Lower lobe of right lung (tissue), 2 donors: ENCODE results near the gene SFR1. TPM values are rescaled to one million over a fixed set of nuclear protein-coding genes. Genes with fewer than 3 reads are reported as not detected.
A peak's percentile ranks its signal among the peaks of the same experiment; 100 is the strongest.

Experiments
- ATAC-seq, 2 donors: fragments of 200-7000 bp; cut with Tn5 transposase; one replicate each; pipeline ENCODE4 v1.9.1; 2020 to 2022; ENCODE audit warnings: mild to moderate bottlenecking in 2 of 2, moderate library complexity in 2 of 2
- DNase-seq: peaks from one replicate; pipeline ENCODE4 v3.0.0-alpha.2; 2020
- H3K27ac ChIP-seq: fragments of 200-600 bp; one replicate; pipeline ENCODE4 v1.8.0; 2022
- H3K27me3 ChIP-seq: fragments of 200-600 bp; one replicate; pipeline ENCODE4 v1.8.0; 2022; ENCODE audit warnings: low read depth
- H3K36me3 ChIP-seq: fragments of 200-600 bp; one replicate; pipeline ENCODE4 v1.8.0; 2022; ENCODE audit warnings: mild to moderate bottlenecking
- H3K4me1 ChIP-seq: fragments of 200-600 bp; one replicate; pipeline ENCODE4 v1.8.0; 2022
- H3K4me3 ChIP-seq: fragments of 200-600 bp; one replicate; pipeline ENCODE4 v1.8.0; 2022; ENCODE audit warnings: mild to moderate bottlenecking
- H3K9me3 ChIP-seq: fragments of 200-600 bp; one replicate; pipeline ENCODE4 v1.8.0; 2022
- intact Hi-C: fragments of 100-400 bp; cut with DNase I; formaldehyde crosslinking; loops from one replicate; pipeline ENCODE4 v1.11.0; 2022
- total RNA-seq: library from RNA; stranded (reverse); fragmentation: NEBNext Ultra II Directional; extraction: Animal tissue kit (Norgen Biotek cat#: 25700); gene quantifications from one replicate; pipeline ENCODE4 v1.2.1, GENCODE V29; 2021
- TF ChIP-seq, protein P1 (sequence below): fragments of 200-600 bp; IDR thresholded peaks from one replicate; pipeline ENCODE4 v1.8.0; 2022; ENCODE audit warnings: antibody characterized with exemption, mild to moderate bottlenecking
- donor health status: DM: no; HTN: yes; CAD: no; lungs with severe emphysema.

The SFR1 gene
- total RNA-seq, 1 donor from 2014 or later: 7.4 TPM

DNA sequence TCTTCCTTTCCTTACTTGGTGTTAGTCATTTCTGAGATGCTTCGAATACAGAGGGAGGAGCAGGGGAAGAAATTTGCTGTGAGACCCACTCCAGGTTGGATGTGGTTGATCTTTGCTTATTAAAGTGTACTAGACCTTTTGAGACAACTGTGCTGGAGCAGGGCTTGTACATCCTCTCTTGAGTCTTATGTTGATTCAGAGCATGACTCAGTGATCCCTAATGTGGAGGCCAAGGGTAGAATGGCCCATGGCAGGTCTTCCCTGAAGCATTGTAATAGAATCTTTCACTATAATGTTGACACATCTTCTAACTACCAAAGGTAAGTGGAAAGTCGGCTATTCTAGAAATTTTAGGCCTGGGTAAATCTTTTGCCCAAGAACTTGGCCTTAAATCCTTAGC, 17.0 kb upstream of the SFR1 start:
- TF ChIP-seq, protein P1, sequence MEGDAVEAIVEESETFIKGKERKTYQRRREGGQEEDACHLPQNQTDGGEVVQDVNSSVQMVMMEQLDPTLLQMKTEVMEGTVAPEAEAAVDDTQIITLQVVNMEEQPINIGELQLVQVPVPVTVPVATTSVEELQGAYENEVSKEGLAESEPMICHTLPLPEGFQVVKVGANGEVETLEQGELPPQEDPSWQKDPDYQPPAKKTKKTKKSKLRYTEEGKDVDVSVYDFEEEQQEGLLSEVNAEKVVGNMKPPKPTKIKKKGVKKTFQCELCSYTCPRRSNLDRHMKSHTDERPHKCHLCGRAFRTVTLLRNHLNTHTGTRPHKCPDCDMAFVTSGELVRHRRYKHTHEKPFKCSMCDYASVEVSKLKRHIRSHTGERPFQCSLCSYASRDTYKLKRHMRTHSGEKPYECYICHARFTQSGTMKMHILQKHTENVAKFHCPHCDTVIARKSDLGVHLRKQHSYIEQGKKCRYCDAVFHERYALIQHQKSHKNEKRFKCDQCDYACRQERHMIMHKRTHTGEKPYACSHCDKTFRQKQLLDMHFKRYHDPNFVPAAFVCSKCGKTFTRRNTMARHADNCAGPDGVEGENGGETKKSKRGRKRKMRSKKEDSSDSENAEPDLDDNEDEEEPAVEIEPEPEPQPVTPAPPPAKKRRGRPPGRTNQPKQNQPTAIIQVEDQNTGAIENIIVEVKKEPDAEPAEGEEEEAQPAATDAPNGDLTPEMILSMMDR: no peak
- no peaks in the 10 kb centered on the region for H3K4me1 ChIP-seq
- no peak overlapping the region for H3K4me3 ChIP-seq
- no peaks in the 10 kb centered on the region for H3K27me3 ChIP-seq
- no peaks in the 10 kb centered on the region for H3K36me3 ChIP-seq
- DNase-seq (no peak), ATAC-seq (no peak)
- no peak overlapping the region for H3K27ac ChIP-seq
- intact Hi-C loops: no loop called here
- no peaks in the 10 kb centered on the region for H3K9me3 ChIP-seq

DNA sequence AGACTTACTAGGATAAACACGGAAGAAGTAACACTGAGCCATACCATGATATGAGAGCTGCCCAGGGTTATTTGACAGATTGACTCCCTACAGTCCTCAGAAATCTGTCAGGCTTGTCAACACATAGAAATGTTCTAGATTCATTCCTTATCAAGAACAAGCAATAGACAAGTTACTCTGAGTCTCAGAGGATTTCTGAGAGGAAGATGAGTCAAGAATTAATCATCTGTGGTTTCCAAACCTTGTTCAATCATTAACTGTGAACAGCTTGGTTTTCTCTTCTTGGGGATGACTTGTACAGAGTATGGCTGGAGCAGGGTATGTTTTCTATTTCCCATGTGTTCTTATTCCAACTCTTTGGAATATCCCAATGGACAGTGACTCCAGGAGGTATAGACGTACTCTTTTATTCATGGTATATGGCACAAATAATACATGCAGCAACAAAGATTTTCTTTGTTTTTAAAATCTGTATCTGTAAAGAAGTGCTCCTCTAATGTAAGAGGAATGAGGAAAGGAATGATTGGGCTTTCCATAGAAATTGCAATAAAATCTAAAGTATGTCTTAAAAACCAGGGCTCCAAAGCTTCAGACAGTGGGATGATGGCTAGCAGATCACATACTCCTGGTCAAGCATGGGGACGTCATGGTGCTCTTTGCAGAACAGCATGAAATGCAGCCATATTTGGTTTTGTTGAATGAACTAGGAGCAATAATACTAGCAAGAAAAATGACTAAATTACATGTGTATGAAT, 11.9 kb upstream of the SFR1 start:
- Histone ChIP-seq H3K4me3 (no peak overlapping the region), H3K36me3 (no peaks in the 10 kb centered on the region), H3K4me1 (peaks cover 5% of the 10 kb centered on the region), H3K27ac (no peak overlapping the region), H3K9me3 (no peaks in the 10 kb centered on the region), H3K27me3 (no peaks in the 10 kb centered on the region)
- TF ChIP-seq, protein P1: no peak
- intact Hi-C loops: no loop called here
- DNase-seq (no peak), ATAC-seq (no peak)

DNA sequence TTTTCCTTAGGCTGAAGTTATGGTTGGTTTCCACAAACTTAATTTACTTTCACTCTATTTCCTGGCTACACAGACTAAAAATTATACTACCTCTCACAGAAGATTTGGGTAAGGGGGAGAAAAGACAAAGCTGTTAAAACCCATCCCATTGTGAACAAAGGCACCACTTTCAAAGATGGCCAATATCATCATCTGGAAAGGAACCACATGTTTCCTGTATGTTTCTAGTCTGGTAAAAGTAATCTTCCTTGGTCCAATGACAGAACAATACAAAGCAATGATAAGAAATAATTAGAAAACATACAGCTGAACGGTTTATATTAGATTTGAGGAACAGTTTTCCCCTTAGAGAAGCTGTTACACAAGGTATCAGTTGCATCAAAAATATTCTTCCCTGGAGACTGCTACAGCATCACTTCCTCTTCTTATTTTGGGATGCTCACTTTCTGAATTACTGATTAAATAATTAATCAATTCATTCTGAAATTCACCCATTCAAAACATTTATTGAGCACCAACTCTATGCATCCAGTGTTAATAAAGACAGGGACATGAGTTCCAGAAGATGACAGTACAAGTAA, 8.5 kb upstream of the SFR1 start:
- H3K36me3 ChIP-seq: no peaks in the 10 kb centered on the region
- H3K4me1 ChIP-seq: peaks cover 9% of the 10 kb centered on the region
- DNase-seq (no peak), ATAC-seq (no peak)
- H3K27me3 ChIP-seq: no peaks in the 10 kb centered on the region
- H3K9me3 ChIP-seq: no peaks in the 10 kb centered on the region
- no peak overlapping the region for H3K4me3 ChIP-seq
- intact Hi-C loops: no loop called here
- no peak overlapping the region for H3K27ac ChIP-seq
- TF ChIP-seq, protein P1: no peak

DNA sequence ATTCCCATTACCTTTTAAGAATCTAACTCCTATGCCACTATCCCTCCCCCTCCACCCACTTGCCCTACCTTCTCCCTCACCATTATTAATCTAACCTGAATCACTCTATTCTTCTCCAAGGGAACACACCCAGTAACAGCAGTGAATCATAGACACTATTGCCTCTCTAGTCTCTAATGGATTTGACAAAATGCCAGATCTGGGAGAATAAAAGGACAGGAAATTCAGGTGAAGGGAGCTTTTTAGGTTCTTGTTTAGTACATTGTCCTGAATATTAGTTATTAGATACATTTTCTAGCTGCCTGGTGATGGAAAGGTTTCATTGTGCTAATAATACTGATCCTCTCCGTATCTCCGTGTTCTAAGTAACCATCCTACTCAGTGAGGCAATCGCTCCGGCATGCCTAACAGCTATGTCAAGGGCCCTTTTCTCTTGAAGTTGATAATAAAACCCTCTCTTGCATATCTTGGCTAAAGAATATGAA, 4.1 kb upstream of the SFR1 start:
- DNase-seq (no peak), ATAC-seq (peak in 1 of 2 donors; percentile 31)
- H3K36me3 ChIP-seq: no peaks in the 10 kb centered on the region
- H3K27me3 ChIP-seq: no peaks in the 10 kb centered on the region
- H3K27ac ChIP-seq: peak overlapping the region; percentile 44
- H3K4me3 ChIP-seq: no peak overlapping the region
- TF ChIP-seq, protein P1: no peak
- intact Hi-C loops: no loop called here
- no peaks in the 10 kb centered on the region for H3K9me3 ChIP-seq
- peaks cover 24% of the 10 kb centered on the region for H3K4me1 ChIP-seq

DNA sequence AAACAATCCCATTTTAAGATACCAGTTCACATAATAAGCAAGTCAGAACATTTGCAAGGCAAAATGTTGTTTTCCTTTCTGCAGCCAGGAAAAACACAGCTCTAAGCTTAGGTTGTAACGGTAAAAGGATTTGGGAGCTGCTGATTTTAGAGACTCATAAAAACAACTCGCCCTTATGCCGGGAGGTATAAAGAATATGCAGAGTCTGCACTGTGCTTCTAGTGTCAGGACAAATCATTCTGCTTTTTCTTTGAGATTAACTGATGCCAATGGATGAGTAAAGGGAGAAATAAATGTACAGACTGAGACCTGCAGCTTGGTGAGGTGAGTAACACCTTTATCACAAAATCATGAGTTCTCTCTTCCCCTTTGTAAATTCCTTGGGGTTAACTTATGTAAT, 2.0 kb upstream of the SFR1 start:
- no peak for DNase-seq
- Histone ChIP-seq H3K9me3 (no peaks in the 10 kb centered on the region), H3K4me1 (peaks cover 25% of the 10 kb centered on the region), H3K4me3 (no peak overlapping the region), H3K36me3 (peaks cover 4% of the 10 kb centered on the region), H3K27ac (peak overlapping the region; percentile 99), H3K27me3 (no peaks in the 10 kb centered on the region)
- TF ChIP-seq, protein P1: no peak
- intact Hi-C loops: no loop called here
- ATAC-seq: no peak
